OCI-LY3 (cell line): ENCODE data around the gene GRN.

ENCODE experiments used
- EZH2phosphoT487 ChIP-seq: fragments of 200-600 bp; shearing (Covaris generic); IDR thresholded peaks from 2 replicates; pipeline ENCODE4 v1.6.1; 2018; ENCODE audit warnings: antibody characterized with exemption, mixed run types, low read depth
- TF ChIP-seq, protein P1 (sequence below): fragments of 200-600, 300-600 bp; sonication (generic); IDR thresholded peaks from 2 replicates; pipeline ENCODE4 v1.5.1; 2014; ENCODE audit warnings: antibody characterized with exemption, low read length, low read depth

DNA sequence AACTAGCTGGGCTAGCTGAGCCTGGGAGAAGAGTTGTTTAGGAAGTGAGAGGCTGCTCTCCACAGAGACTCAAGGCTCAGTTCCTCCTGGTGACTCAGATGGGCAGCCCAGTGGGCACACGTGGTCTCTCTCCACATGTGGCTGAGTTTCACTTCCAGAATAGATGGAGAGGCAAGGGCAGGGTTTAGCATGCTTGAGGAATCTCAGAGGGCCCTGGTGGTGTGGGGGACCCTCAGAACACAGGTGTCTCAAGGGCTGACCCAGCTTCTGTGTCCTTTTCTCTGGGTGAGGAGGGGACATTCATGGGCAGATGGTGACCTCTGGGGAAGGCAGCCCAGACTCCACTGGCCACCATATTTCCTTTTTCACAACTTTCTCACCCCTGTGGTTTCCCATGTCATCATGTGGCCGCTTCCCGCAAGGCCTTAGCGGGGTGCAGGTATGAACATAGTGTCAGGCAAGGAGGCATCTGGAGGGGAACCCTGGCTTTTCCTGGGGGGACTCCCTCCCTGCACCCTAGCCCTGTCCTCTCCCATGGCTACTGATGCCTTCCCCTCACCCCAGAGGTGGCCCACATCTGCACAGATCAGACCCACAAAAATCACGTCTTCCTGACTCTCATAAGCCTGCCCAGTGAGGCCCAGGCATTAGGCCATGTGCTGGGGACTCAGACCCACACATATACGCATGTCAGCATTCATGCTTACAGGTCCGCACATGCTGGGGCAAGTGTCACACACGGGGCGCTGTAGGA, 3.3 kb downstream of the GRN start:
- TF ChIP-seq, protein P1, sequence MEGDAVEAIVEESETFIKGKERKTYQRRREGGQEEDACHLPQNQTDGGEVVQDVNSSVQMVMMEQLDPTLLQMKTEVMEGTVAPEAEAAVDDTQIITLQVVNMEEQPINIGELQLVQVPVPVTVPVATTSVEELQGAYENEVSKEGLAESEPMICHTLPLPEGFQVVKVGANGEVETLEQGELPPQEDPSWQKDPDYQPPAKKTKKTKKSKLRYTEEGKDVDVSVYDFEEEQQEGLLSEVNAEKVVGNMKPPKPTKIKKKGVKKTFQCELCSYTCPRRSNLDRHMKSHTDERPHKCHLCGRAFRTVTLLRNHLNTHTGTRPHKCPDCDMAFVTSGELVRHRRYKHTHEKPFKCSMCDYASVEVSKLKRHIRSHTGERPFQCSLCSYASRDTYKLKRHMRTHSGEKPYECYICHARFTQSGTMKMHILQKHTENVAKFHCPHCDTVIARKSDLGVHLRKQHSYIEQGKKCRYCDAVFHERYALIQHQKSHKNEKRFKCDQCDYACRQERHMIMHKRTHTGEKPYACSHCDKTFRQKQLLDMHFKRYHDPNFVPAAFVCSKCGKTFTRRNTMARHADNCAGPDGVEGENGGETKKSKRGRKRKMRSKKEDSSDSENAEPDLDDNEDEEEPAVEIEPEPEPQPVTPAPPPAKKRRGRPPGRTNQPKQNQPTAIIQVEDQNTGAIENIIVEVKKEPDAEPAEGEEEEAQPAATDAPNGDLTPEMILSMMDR = no peak
- TF ChIP-seq EZH2phosphoT487 = no peak
